ENCODE results near the gene C4B. TPM values are rescaled to one million over a fixed set of nuclear protein-coding genes. Genes with fewer than 3 reads are reported as not detected.

Gene C4B
- total and polyA plus RNA-seq, 2 experiments from 2014 or later: 0.57 TPM; not detected in 1

GRCh38 chr6:31966997-31967925, 47.3 kb upstream of the C4B start:
- Histone ChIP-seq H3K27ac (ENCODE audit: low read depth) (no peak overlapping the region), H3K4me2 (no peak overlapping the region), H3K9me2 (ENCODE audit: insufficient read depth) (no peaks in the 10 kb centered on the region), H4K20me1 (replicated peaks; ENCODE audit: insufficient read depth) (no peaks in the 10 kb centered on the region; the same call in 1 of the 2 replicates), H3K27me3 (ENCODE audit: insufficient read depth) (no peaks in the 10 kb centered on the region), H3K79me2 (replicated peaks; ENCODE audit: insufficient read depth) (peaks cover 5% of the 10 kb centered on the region; the same call in 1 of the 2 replicates), H3K4me1 (ENCODE audit: insufficient read depth) (no peaks in the 10 kb centered on the region), H3K4me3 (no peak overlapping the region), H2AFZ (no peak overlapping the region), H3K36me3 (ENCODE audit: insufficient read depth) (peaks cover 10% of the 10 kb centered on the region), H3F3A (replicated peaks; ENCODE audit: low read depth) (no peaks in the 10 kb centered on the region)
- H3K27me3 Mint-ChIP-seq (ENCODE audit: insufficient read depth, low read depth, poor library complexity): peaks cover 19% of the 10 kb centered on the region
- no peak overlapping the region; the same call in 2 of the 3 replicates for H3K4me3 Mint-ChIP-seq
- peaks cover 70% of the 10 kb centered on the region for H3K36me3 Mint-ChIP-seq (ENCODE audit: low read depth)
- H3K9me3 Mint-ChIP-seq: no peaks in the 10 kb centered on the region
- TF ChIP-seq POLR2AphosphoS5 (IDR thresholded peaks at IDR 0.05; ENCODE audit: low read depth) (no peak), ZNF462 (CRISPR knock-in tag; IDR thresholded peaks at IDR 0.05) (no peak), JUNB (IDR thresholded peaks at IDR 0.05; ENCODE audit: unreplicated experiment) (no peak), REST (IDR thresholded peaks at IDR 0.05; ENCODE audit: unreplicated experiment) (no peak), STAT1 (IDR thresholded peaks at IDR 0.05; ENCODE audit: unreplicated experiment) (no peak), ZNF114 (CRISPR knock-in tag; IDR thresholded peaks at IDR 0.05) (no peak), NANOG (IDR thresholded peaks at IDR 0.05; ENCODE audit: borderline replicate concordance) (no peak), CREB1 (CRISPR knock-in tag; IDR thresholded peaks at IDR 0.05; ENCODE audit: low read depth) (no peak), ZNF331 (CRISPR knock-in tag; IDR thresholded peaks at IDR 0.05; ENCODE audit: low read depth) (no peak)
- ATAC-seq (no peak), DNase-seq (ENCODE audit: low spot score) (no peak)
- no peak overlapping the region; the same call in 1 of the 2 replicates for H3K27ac Mint-ChIP-seq
- H3K4me1 Mint-ChIP-seq: no peaks in the 10 kb centered on the region

All from GM23338 (cell line).